ENCODE results near the gene RALGAPA1.
"Not testable (repeated sequence)": the region's sequence is repeated elsewhere in the genome, so short reads cannot be mapped to it uniquely, and the experiment has no call there.

Gene RALGAPA1

GRCh38 chr14:35761922-35762321 lies 47.2 kb downstream of the RALGAPA1 start:
- DNase-seq: no peak

GRCh38 chr14:35760143-35760542 lies 49.0 kb downstream of the RALGAPA1 start:
- no peak for DNase-seq

GRCh38 chr14:35758523-35759129 lies 50.5 kb downstream of the RALGAPA1 start:
- no peak for DNase-seq

- DNase-seq: no peak
These were observed 54.4 kb downstream of the RALGAPA1 start for GRCh38 chr14:35754671-35755070.

- DNase-seq: no peak
These were observed 56.7 kb downstream of the RALGAPA1 start for GRCh38 chr14:35752380-35752779.

GRCh38 chr14:35750202-35750904 lies 58.7 kb downstream of the RALGAPA1 start:
- DNase-seq: no peak

GRCh38 chr14:35747379-35747778 lies 61.7 kb downstream of the RALGAPA1 start:
- no peak for DNase-seq

GRCh38 chr14:35742442-35742841 lies 66.7 kb downstream of the RALGAPA1 start:
- DNase-seq: no peak

GRCh38 chr14:35742032-35742371 lies 67.1 kb downstream of the RALGAPA1 start:
- no peak for DNase-seq

- DNase-seq: no peak
These were observed 67.6 kb downstream of the RALGAPA1 start for GRCh38 chr14:35741345-35742031.

- no peak for DNase-seq
These were observed 68.9 kb downstream of the RALGAPA1 start for GRCh38 chr14:35740215-35740614.

GRCh38 chr14:35735163-35735562 lies 73.9 kb downstream of the RALGAPA1 start:
- DNase-seq: not testable (repeated sequence)

GRCh38 chr14:35733510-35733909 lies 75.6 kb downstream of the RALGAPA1 start:
- not testable (repeated sequence) for DNase-seq

- no peak for DNase-seq
These were observed 78.2 kb downstream of the RALGAPA1 start for GRCh38 chr14:35730871-35731270.

GRCh38 chr14:35727764-35728163 lies 81.3 kb downstream of the RALGAPA1 start:
- no peak for DNase-seq

- DNase-seq: no peak
These were observed 83.2 kb downstream of the RALGAPA1 start for GRCh38 chr14:35725930-35726329.

- DNase-seq: no peak
These were observed 94.0 kb downstream of the RALGAPA1 start for GRCh38 chr14:35715079-35715478.

- no peak for DNase-seq
These were observed 96.6 kb downstream of the RALGAPA1 start for GRCh38 chr14:35712466-35712865.

- DNase-seq: no peak
These were observed 101.0 kb downstream of the RALGAPA1 start for GRCh38 chr14:35708062-35708461.

GRCh38 chr14:35705636-35706035 lies 103.5 kb downstream of the RALGAPA1 start:
- no peak for DNase-seq

- DNase-seq: no peak
These were observed 104.2 kb downstream of the RALGAPA1 start for GRCh38 chr14:35704793-35705493.

GRCh38 chr14:35701531-35701930 lies 107.6 kb downstream of the RALGAPA1 start:
- no peak for DNase-seq

GRCh38 chr14:35699791-35700444 lies 109.2 kb downstream of the RALGAPA1 start:
- no peak for DNase-seq

Measured in activated CD8-positive, alpha-beta memory T cell treated with anti-CD3 and anti-CD28 coated beads, Interleukin-2, amount 50 U/mL, for 48 hours (primary cell).